Neural crest cell (in vitro differentiated cells): ENCODE data around the gene CLEC4G. TPM values are rescaled to one million over a fixed set of nuclear protein-coding genes. Genes with fewer than 3 reads are reported as not detected.

ENCODE experiments used
- DNase-seq: peaks from one replicate; pipeline ENCODE4 v3.0.0; 2021; ENCODE audit warnings: low read depth, mixed read lengths, low spot score
- H3K27ac Mint-ChIP-seq: one replicate; pipeline ENCODE4 v1.8.0; 2021; ENCODE audit warnings: mild to moderate bottlenecking, mixed read lengths; ENCODE audit not compliant: unreplicated experiment
- H3K27me3 Mint-ChIP-seq: 2 replicates; pipeline ENCODE4 v1.8.0; 2021; ENCODE audit warnings: low read depth, mild to moderate bottlenecking, mixed read lengths
- H3K36me3 Mint-ChIP-seq: 2 replicates; pipeline ENCODE4 v1.8.0; 2021; ENCODE audit warnings: low read depth, mild to moderate bottlenecking, mixed read lengths
- H3K4me1 Mint-ChIP-seq: 2 replicates; pipeline ENCODE4 v1.8.0; 2021; ENCODE audit warnings: mixed read lengths
- H3K4me3 Mint-ChIP-seq: one replicate; pipeline ENCODE4 v1.8.0; 2021; ENCODE audit warnings: mild to moderate bottlenecking, mixed read lengths
- H3K9me3 Mint-ChIP-seq: 2 replicates; pipeline ENCODE4 v1.8.0; 2021; ENCODE audit warnings: mixed read lengths
- CTCF ChIP-seq: fragments of 200-600 bp; sonication (generic); conservative IDR thresholded peaks from 2 replicates; pipeline ENCODE4 v1.5.0; 2021; ENCODE audit warnings: antibody characterized with exemption, mild to moderate bottlenecking
- total RNA-seq: library from RNA; stranded (reverse); gene quantifications from 2 replicates; pipeline ENCODE4 v1.2.1, GENCODE V29; 2021

The CLEC4G gene
- total RNA-seq, 1 donor from 2014 or later, result not detected

GRCh38 chr19:7757358-7757757 is 25.4 kb upstream of the CLEC4G start:
- no peak for TF ChIP-seq CTCF
- Mint-ChIP-seq H3K27me3 (peaks cover 40% of the 10 kb centered on the region), H3K4me3 (no peak overlapping the region), H3K27ac (no peak overlapping the region), H3K36me3 (peaks cover 15% of the 10 kb centered on the region), H3K4me1 (no peaks in the 10 kb centered on the region), H3K9me3 (peaks cover 36% of the 10 kb centered on the region)
- DNase-seq, result no peak

DNA sequence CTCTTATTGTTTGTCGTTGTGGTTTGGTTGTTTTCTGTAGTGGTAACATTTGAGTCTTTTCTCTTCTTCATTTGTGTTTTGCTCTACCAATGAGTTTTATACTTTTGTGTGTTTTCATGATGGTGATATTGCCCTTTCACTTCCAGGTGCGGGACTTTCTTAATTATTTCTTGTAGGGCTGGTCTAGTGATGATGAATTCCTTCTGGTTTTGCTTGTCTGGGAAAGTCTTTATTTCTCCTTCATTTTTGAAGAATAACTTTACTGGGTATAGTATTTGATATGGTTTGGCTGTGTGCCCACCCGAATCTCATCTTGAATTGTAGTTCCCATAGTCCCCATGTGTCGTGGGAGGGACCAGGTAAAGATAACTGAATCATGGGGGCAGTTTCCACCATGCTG is 24.3 kb upstream of the CLEC4G start:
- Mint-ChIP-seq H3K36me3 (peaks cover 15% of the 10 kb centered on the region), H3K4me3 (no peak overlapping the region), H3K27me3 (peaks cover 41% of the 10 kb centered on the region), H3K9me3 (peaks cover 36% of the 10 kb centered on the region), H3K27ac (no peak overlapping the region), H3K4me1 (no peaks in the 10 kb centered on the region)
- no peak for DNase-seq
- no peak for TF ChIP-seq CTCF

- no peak overlapping the region for H3K27ac Mint-ChIP-seq
- H3K4me3 Mint-ChIP-seq, result no peak overlapping the region
- no peak for DNase-seq
- H3K27me3 Mint-ChIP-seq, result peaks cover 57% of the 10 kb centered on the region
- peaks cover 2% of the 10 kb centered on the region for H3K36me3 Mint-ChIP-seq
- H3K4me1 Mint-ChIP-seq, result no peaks in the 10 kb centered on the region
- TF ChIP-seq CTCF, result no peak
- H3K9me3 Mint-ChIP-seq, result peaks cover 13% of the 10 kb centered on the region
These were observed 19.4 kb upstream of the CLEC4G start for GRCh38 chr19:7751157-7751783.

GRCh38 chr19:7748756-7749155 is 16.8 kb upstream of the CLEC4G start:
- Mint-ChIP-seq H3K9me3 (peaks cover 3% of the 10 kb centered on the region), H3K36me3 (no peaks in the 10 kb centered on the region), H3K27me3 (peaks cover 54% of the 10 kb centered on the region), H3K4me3 (no peak overlapping the region), H3K27ac (no peak overlapping the region), H3K4me1 (no peaks in the 10 kb centered on the region)
- no peak for DNase-seq
- no peak for TF ChIP-seq CTCF

GRCh38 chr19:7748171-7748570 is 16.3 kb upstream of the CLEC4G start:
- Mint-ChIP-seq H3K36me3 (no peaks in the 10 kb centered on the region), H3K4me1 (no peaks in the 10 kb centered on the region), H3K4me3 (no peak overlapping the region), H3K27ac (no peak overlapping the region), H3K27me3 (peaks cover 56% of the 10 kb centered on the region), H3K9me3 (peaks cover 2% of the 10 kb centered on the region)
- TF ChIP-seq CTCF, result no peak
- no peak for DNase-seq
